K562 (cell line): ENCODE results near the gene ZFAND3. TPM values are rescaled to one million over a fixed set of nuclear protein-coding genes. Genes with fewer than 3 reads are reported as not detected.

Experiments
- ATAC-seq: fragments of 200-7000 bp; cut with Tn5 transposase; 3 replicates; pipeline ENCODE4 v1.9.1; 2020; ENCODE audit warnings: moderate library complexity
- BruUV-seq: library from RNA; stranded (reverse); fragments of 400-500 nt; replicated peaks from 2 replicates; lab custom pipeline; 2021; lab: Mats Ljungman, UMichigan
- CTCF ChIA-PET: fragments of 300-600 bp; formaldehyde crosslinking; extraction: SDS; loops from one replicate; lab custom pipeline; 2021; ENCODE audit warnings: low intra/inter-chr PET ratio; lab: Yijun Ruan, JAX
- POLR2A ChIA-PET: fragments of 300-600, 350-650 bp; sonication (Branson Sonifier 250); formaldehyde crosslinking; extraction: SDS; loops from one replicate; lab custom pipeline; 2021; ENCODE audit warnings: antibody characterized with exemption, inconsistent platforms; lab: Yijun Ruan, JAX
- DNase-seq, 4 experiments: peaks; one replicate each; pipeline versions ENCODE4 v3.0.0 to v3.0.0-alpha.2; 2011 to 2018; ENCODE audit warnings: low spot score in 3 of 4, mixed read lengths in 3 of 4; ENCODE audit errors: extremely low read depth in 1 of 4
- FAIRE-seq: peaks from 2 replicates; lab custom pipeline; 2011; peaks lifted over from hg19 to GRCh38; lab: Jason Lieb, UNC
- H2AFZ ChIP-seq: 2 replicates; pipeline ENCODE4 v1.6.0; 2011; ENCODE audit warnings: low read depth, low read length, control low read depth, inconsistent platforms
- H3K27ac ChIP-seq: fragments of 200-600 bp; 3 replicates; pipeline ENCODE4 v1.8.0; 2011; ENCODE audit warnings: low read depth, mild to moderate bottlenecking, control low read depth, inconsistent platforms, low read length, moderate library complexity, mixed read lengths; ENCODE audit errors: extremely low read depth
- H3K27me3 ChIP-seq, 2 experiments: fragments of 300-600 bp in 1 of 2; 2 replicates in 1 of 2; 3 replicates in 1 of 2; pipeline versions ENCODE4 v1.6.0 to v1.8.0; 2011; ENCODE audit warnings: inconsistent platforms in 2 of 2, low read length in 2 of 2, mild to moderate bottlenecking in 1 of 2, mixed read lengths in 1 of 2, moderate library complexity in 1 of 2; ENCODE audit not compliant: control insufficient read depth in 2 of 2, insufficient read depth in 2 of 2
- H3K36me3 ChIP-seq: fragments of 300-600 bp; 3 replicates; pipeline ENCODE4 v1.8.0; 2011; ENCODE audit warnings: mild to moderate bottlenecking, low read length, inconsistent platforms; ENCODE audit not compliant: control insufficient read depth, insufficient read depth
- H3K4me1 ChIP-seq, 2 experiments: fragments of 200-600 bp in 1 of 2; replicated peaks in 1 of 2; 2 replicates in 1 of 2; 3 replicates in 1 of 2; pipeline versions ENCODE4 v1.5.1 to v1.8.0; 2011; ENCODE audit warnings: inconsistent platforms in 2 of 2, low read length in 2 of 2, mild to moderate bottlenecking in 1 of 2, mixed read lengths in 1 of 2, moderate library complexity in 1 of 2; ENCODE audit not compliant: control insufficient read depth in 2 of 2, insufficient read depth in 2 of 2
- H3K4me2 ChIP-seq: 2 replicates; pipeline ENCODE4 v1.6.1; 2011; ENCODE audit warnings: low read length, control low read depth, inconsistent platforms, mixed read lengths; ENCODE audit not compliant: insufficient read depth
- H3K4me3 ChIP-seq: fragments of 200-600 bp; sonication (generic), shearing (Covaris generic); 2 replicates; pipeline ENCODE4 v1.5.1; 2016; ENCODE audit warnings: control low read depth, inconsistent platforms
- H3K79me2 ChIP-seq: fragments of 200-600 bp; 3 replicates; pipeline ENCODE4 v1.8.0; 2011; ENCODE audit warnings: low read length, inconsistent platforms; ENCODE audit not compliant: control insufficient read depth, insufficient read depth
- H3K9ac ChIP-seq, 2 experiments: 2 replicates each; pipeline versions ENCODE4 v1.6.0 to v1.6.1; 2011; ENCODE audit warnings: low read depth in 2 of 2, low read length in 2 of 2, control low read depth in 1 of 2, inconsistent platforms in 1 of 2, mild to moderate bottlenecking in 1 of 2, mixed read lengths in 1 of 2; ENCODE audit not compliant: insufficient read depth in 1 of 2
- H3K9me1 ChIP-seq: one replicate; pipeline ENCODE4 v1.6.0; 2011; ENCODE audit warnings: inconsistent platforms, mild to moderate bottlenecking, low read length, moderate library complexity; ENCODE audit not compliant: control insufficient read depth, insufficient read depth
- H3K9me3 ChIP-seq: replicated peaks from 2 replicates; pipeline ENCODE4 v1.5.1; 2011; ENCODE audit warnings: low read depth, low read length, inconsistent platforms; ENCODE audit not compliant: control insufficient read depth, insufficient read depth
- H4K20me1 ChIP-seq: replicated peaks from 2 replicates; pipeline ENCODE4 v1.6.1; 2011; ENCODE audit warnings: low read length, inconsistent platforms, mixed read lengths; ENCODE audit not compliant: control insufficient read depth, insufficient read depth
- ADNP ChIP-seq: fragments of 200-800 bp; sonication (Bioruptor generic); IDR thresholded peaks from 2 replicates; pipeline ENCODE4 v1.6.1; 2016; ENCODE audit warnings: missing genetic modification characterization, missing compliant biosample characterization
- ARID1B ChIP-seq: fragments of 450-650 bp; IDR thresholded peaks from 2 replicates; pipeline ENCODE4 v1.6.1; 2016; ENCODE audit warnings: antibody characterized with exemption, mild to moderate bottlenecking, inconsistent platforms
- CBFA2T3 ChIP-seq: fragments of 450-650 bp; IDR thresholded peaks from 2 replicates; pipeline ENCODE4 v1.6.1; 2017
- NCOR1 ChIP-seq: fragments of 450-650 bp; IDR thresholded peaks from 2 replicates; pipeline ENCODE4 v1.6.1; 2016; ENCODE audit warnings: mild to moderate bottlenecking, moderate library complexity
- POLR3A ChIP-seq: IDR thresholded peaks from 2 replicates; pipeline ENCODE4 v1.6.1; 2011; ENCODE audit warnings: borderline replicate concordance, mild to moderate bottlenecking, moderate library complexity; ENCODE audit not compliant: insufficient read length, insufficient read depth; ENCODE audit errors: extremely low read depth
- RHOXF2B ChIP-seq: fragments of 250-450 bp; sonication (Bioruptor Pico); conservative IDR thresholded peaks from 2 replicates; pipeline ENCODE4 v1.5.1; 2021
- RUNX1 ChIP-seq: sonication (generic); IDR thresholded peaks from 2 replicates; pipeline ENCODE4 v1.6.1; 2016; ENCODE audit warnings: antibody characterized with exemption, low read depth
- SOX6 ChIP-seq: fragments of 450-650 bp; IDR thresholded peaks from 2 replicates; pipeline ENCODE4 v1.6.1; 2014; ENCODE audit warnings: mild to moderate bottlenecking
- TEAD4 ChIP-seq, 2 experiments: sonication (generic) in 1 of 2; formaldehyde crosslinking in 1 of 2; IDR thresholded peaks; 2 replicates each; pipeline versions ENCODE4 v1.6.1 to v1.8.0; 2012 to 2022; ENCODE audit warnings: borderline replicate concordance in 1 of 2, inconsistent platforms in 1 of 2, low read length in 1 of 2, mild to moderate bottlenecking in 1 of 2, missing genetic modification reagents in 1 of 2
- XRCC5 ChIP-seq: fragments of 200-400 bp; formaldehyde crosslinking; IDR thresholded peaks from 2 replicates; pipeline ENCODE4 v1.6.1; 2017; ENCODE audit warnings: low read depth, mild to moderate bottlenecking, low read length
- ZNF174 ChIP-seq: fragments of 250-450 bp; sonication (Bioruptor Pico); IDR thresholded peaks from 2 replicates; pipeline ENCODE4 v1.4.0; 2020; ENCODE audit warnings: mild to moderate bottlenecking
- ZNF431 ChIP-seq: sonication (generic); formaldehyde crosslinking; IDR thresholded peaks from 2 replicates; pipeline ENCODE4 v1.8.0; 2022; ENCODE audit warnings: mild to moderate bottlenecking, missing genetic modification reagents
- WGBS: fragments of 100-300 bp; shearing (Covaris generic); methylation state at CpG from one replicate; pipeline ENCODE4 v1.1.6; 2016; ENCODE audit warnings: low coverage, mixed read lengths; ENCODE audit not compliant: insufficient coverage; ENCODE audit errors: missing lambda C conversion rate; 5-methylcytosine and 5-hydroxymethylcytosine counted together
- in situ Hi-C: fragments of 300-500 bp; cut with MboI; formaldehyde crosslinking; loops from 4 replicates; pipeline ENCODE4 v1.15.0; 2018; ENCODE audit warnings: inconsistent platforms, mixed read lengths
- intact Hi-C: fragments of 100-400 bp; cut with micrococcal nuclease; formaldehyde crosslinking; loops from 2 replicates; pipeline ENCODE4 v1.14.2; 2022
- polyA plus RNA-seq, 8 experiments: library from polyadenylated mRNA; depleted of rRNA in 4 of 8; stranded (reverse) in 5 of 8; unstranded in 3 of 8; fragments of >200 nt; fragmentation: Nextera tagmentation in 2 of 8; fragmentation: Illumina TruSeq in 1 of 8; extraction: Ambion mirVana in 2 of 8; extraction: Trizol in 1 of 8; gene quantifications; 2 replicates each; pipeline versions ENCODE4 v1.2.1 to v1.2.3, GENCODE V29; 2011 to 2014; ENCODE audit warnings: inconsistent platforms in 1 of 8, missing spikeins in 1 of 8
- total RNA-seq, 7 experiments: library from RNA; depleted of rRNA in 6 of 7; stranded (reverse); fragments of >200 nt in 6 of 7; fragmentation: Illumina TruSeq in 2 of 7; extraction: Trizol in 2 of 7; gene quantifications; 2 replicates each; pipeline versions ENCODE4 v1.2.1 to v1.2.3, GENCODE V29; 2011 to 2021; ENCODE audit warnings: low replicate concordance in 1 of 7
- TF ChIP-seq, protein P1 (sequence below): fragments of 250-450 bp; sonication (Bioruptor Pico); IDR thresholded peaks from 2 replicates; pipeline ENCODE4 v1.8.0; 2022; ENCODE audit warnings: inconsistent platforms, mild to moderate bottlenecking, moderate library complexity, borderline replicate concordance
- TF ChIP-seq, protein P2 (sequence below): fragments of 200-800 bp; sonication (Bioruptor generic); IDR thresholded peaks from 2 replicates; pipeline ENCODE4 v1.6.1; 2016; ENCODE audit warnings: missing genetic modification characterization, missing compliant biosample characterization
- TF ChIP-seq, protein P3 (sequence below): sonication (generic); IDR thresholded peaks from 2 replicates; pipeline ENCODE4 v1.6.1; 2016

The ZFAND3 gene
- total and polyA plus RNA-seq, 9 of the 15 experiments (the other 6 are each of a cell fraction or from before 2014, with no cell fraction given): 0.81 to 26.6 (median 11.8) TPM

DNA sequence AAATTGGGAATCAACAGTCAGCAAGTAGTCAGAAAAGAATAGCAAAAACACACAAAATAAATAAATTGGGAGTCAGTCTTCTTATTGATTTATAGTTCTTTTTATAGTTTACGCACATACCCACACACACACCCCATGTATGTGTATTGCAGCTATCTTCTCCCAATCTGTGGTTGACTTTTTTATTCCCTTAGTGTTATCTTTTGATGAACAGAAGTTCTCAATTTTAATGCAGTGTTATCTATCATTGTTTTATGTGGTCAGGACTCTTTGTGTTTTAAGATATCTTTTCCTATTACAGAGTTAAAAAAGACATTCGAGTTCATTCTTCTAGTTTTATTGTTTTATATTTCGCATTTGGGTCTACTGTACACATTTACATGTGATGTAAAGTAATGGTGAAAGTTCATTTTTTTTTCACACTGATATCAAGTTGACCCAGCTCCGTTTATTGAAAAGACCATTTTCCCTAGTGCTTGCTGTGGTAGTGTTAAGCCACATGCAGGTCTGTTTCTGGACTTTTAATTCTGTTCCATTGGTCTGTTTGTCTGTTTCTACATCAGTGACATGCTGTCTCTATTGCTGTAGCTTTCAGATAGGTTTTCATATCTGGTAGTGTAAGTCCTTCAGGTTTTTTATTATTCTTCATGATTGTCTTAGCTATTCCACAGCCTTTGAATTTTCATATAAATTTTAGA is 78.4 kb downstream of the ZFAND3 start:
- Histone ChIP-seq H2AFZ (no peak overlapping the region), H3K9me3 (no peaks in the 10 kb centered on the region), H3K27ac (no peak overlapping the region), H3K9ac (no peak overlapping the region), H3K4me2 (no peak overlapping the region), H3K4me1 (peaks cover 0 to 12% of the 10 kb centered on the region in 2 experiments; a peak in 3 of 5 replicates), H3K4me3 (no peak overlapping the region), H3K9me1 (no peaks in the 10 kb centered on the region), H4K20me1 (peaks cover 21% of the 10 kb centered on the region), H3K36me3 (no peaks in the 10 kb centered on the region), H3K27me3 (no peaks in the 10 kb centered on the region), H3K79me2 (peaks cover 26% of the 10 kb centered on the region)
- 19% methylated on average over 4 of the region's 4 CpGs for WGBS
- no peak for DNase-seq
- no peak for ATAC-seq
- intact Hi-C loops: no loop called here
- no TSS peak for BruUV-seq
- FAIRE-seq: peak; percentile 40
- POLR2A ChIA-PET: interaction anchor here (1.8 kb wide), 1 partner anchor 9 kb away, joined by 7 read pairs; no protein-coding TSS in a partner anchor
- CTCF ChIA-PET: no interaction called here
- in situ Hi-C loops: no loop called here
- TF ChIP-seq ADNP (tag): peak; percentile 49; the same call in 1 of the 2 replicates
- TF ChIP-seq, protein P1, sequence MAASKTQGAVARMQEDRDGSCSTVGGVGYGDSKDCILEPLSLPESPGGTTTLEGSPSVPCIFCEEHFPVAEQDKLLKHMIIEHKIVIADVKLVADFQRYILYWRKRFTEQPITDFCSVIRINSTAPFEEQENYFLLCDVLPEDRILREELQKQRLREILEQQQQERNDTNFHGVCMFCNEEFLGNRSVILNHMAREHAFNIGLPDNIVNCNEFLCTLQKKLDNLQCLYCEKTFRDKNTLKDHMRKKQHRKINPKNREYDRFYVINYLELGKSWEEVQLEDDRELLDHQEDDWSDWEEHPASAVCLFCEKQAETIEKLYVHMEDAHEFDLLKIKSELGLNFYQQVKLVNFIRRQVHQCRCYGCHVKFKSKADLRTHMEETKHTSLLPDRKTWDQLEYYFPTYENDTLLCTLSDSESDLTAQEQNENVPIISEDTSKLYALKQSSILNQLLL (CRISPR knock-in tag): no peak
- TF ChIP-seq RHOXF2B (CRISPR knock-in tag): no peak
- peak; percentile 10; the same call in 1 of the 2 replicates for TF ChIP-seq NCOR1
- TF ChIP-seq ZNF174 (CRISPR knock-in tag): no peak
- TF ChIP-seq, protein P2, sequence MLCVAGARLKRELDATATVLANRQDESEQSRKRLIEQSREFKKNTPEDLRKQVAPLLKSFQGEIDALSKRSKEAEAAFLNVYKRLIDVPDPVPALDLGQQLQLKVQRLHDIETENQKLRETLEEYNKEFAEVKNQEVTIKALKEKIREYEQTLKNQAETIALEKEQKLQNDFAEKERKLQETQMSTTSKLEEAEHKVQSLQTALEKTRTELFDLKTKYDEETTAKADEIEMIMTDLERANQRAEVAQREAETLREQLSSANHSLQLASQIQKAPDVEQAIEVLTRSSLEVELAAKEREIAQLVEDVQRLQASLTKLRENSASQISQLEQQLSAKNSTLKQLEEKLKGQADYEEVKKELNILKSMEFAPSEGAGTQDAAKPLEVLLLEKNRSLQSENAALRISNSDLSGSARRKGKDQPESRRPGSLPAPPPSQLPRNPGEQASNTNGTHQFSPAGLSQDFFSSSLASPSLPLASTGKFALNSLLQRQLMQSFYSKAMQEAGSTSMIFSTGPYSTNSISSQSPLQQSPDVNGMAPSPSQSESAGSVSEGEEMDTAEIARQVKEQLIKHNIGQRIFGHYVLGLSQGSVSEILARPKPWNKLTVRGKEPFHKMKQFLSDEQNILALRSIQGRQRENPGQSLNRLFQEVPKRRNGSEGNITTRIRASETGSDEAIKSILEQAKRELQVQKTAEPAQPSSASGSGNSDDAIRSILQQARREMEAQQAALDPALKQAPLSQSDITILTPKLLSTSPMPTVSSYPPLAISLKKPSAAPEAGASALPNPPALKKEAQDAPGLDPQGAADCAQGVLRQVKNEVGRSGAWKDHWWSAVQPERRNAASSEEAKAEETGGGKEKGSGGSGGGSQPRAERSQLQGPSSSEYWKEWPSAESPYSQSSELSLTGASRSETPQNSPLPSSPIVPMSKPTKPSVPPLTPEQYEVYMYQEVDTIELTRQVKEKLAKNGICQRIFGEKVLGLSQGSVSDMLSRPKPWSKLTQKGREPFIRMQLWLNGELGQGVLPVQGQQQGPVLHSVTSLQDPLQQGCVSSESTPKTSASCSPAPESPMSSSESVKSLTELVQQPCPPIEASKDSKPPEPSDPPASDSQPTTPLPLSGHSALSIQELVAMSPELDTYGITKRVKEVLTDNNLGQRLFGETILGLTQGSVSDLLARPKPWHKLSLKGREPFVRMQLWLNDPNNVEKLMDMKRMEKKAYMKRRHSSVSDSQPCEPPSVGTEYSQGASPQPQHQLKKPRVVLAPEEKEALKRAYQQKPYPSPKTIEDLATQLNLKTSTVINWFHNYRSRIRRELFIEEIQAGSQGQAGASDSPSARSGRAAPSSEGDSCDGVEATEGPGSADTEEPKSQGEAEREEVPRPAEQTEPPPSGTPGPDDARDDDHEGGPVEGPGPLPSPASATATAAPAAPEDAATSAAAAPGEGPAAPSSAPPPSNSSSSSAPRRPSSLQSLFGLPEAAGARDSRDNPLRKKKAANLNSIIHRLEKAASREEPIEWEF (CRISPR knock-in tag): 0 out of 2 replicates have a peak, but pooled peaks have one; percentile 48
- peak; percentile 38; the same call in 1 of the 2 replicates for TF ChIP-seq SOX6
- TF ChIP-seq RUNX1: no peak
- TF ChIP-seq ZNF431 (CRISPR knock-in tag): no peak
- TF ChIP-seq POLR3A: no peak
- TF ChIP-seq, protein P3, sequence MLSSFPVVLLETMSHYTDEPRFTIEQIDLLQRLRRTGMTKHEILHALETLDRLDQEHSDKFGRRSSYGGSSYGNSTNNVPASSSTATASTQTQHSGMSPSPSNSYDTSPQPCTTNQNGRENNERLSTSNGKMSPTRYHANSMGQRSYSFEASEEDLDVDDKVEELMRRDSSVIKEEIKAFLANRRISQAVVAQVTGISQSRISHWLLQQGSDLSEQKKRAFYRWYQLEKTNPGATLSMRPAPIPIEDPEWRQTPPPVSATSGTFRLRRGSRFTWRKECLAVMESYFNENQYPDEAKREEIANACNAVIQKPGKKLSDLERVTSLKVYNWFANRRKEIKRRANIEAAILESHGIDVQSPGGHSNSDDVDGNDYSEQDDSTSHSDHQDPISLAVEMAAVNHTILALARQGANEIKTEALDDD: 0 out of 2 replicates have a peak, but pooled peaks have one; percentile 4
- TF ChIP-seq CBFA2T3: peak; percentile 64
- peak; percentile 56; the same call in 1 of the 2 replicates for TF ChIP-seq TEAD4 (IDR thresholded peaks at IDR 0.05; ENCODE audit: low read length)
- TF ChIP-seq TEAD4 (CRISPR knock-in tag; IDR thresholded peaks at IDR 0.05; ENCODE audit: borderline replicate concordance): no peak
- peak; percentile 53; the same call in 1 of the 2 replicates for TF ChIP-seq ARID1B
- no peak for TF ChIP-seq XRCC5
